GM10248 (cell line): ENCODE data around the gene PACRG.

ENCODE experiments used
- CTCF ChIA-PET: fragments of 300-600 bp; sonication (Branson Sonifier 250); formaldehyde crosslinking; extraction: SDS; loops from one replicate; lab custom pipeline; 2021; ENCODE audit warnings: antibody characterized with exemption; lab: Yijun Ruan, JAX
- POLR2A ChIA-PET: fragments of 350-650 bp; sonication (Branson Sonifier 250); formaldehyde crosslinking; extraction: SDS; loops from one replicate; lab custom pipeline; 2020; ENCODE audit warnings: antibody characterized with exemption; lab: Yijun Ruan, JAX
- DNase-seq: peaks from one replicate; pipeline ENCODE4 v3.0.0; 2012; ENCODE audit errors: extremely low spot score
- TF ChIP-seq, protein P1 (sequence below): IDR thresholded peaks from 2 replicates; pipeline ENCODE4 v1.5.1; 2012; ENCODE audit warnings: mild to moderate bottlenecking, low read depth; ENCODE audit errors: extremely low read depth, missing control alignments, control extremely low read depth

Gene PACRG

DNA sequence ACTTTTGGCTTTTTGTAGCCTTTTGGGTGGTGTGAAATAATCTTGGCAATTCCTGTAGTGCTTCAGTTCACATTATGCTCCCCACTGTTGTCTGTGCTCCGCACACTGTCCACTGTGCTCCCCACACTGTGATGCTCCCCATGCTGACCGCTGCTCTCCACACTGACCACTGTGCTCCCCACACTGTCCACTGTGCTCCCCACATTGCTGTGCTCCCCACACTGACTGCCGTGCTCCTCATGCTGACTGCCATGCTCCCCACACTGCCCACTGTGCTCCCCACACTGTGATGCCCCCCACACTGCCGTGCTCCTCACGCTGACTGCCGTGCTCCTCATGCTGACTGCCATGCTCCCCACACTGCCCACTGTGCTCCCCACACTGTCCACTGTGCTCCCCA lies 118.9 kb downstream of the PACRG start:
- POLR2A ChIA-PET, result no interaction called here
- CTCF ChIA-PET, result interaction anchor here (1.3 kb wide), 1 partner anchor 11 kb away, joined by 6 read pairs; no protein-coding TSS in a partner anchor
- no peak for DNase-seq
- TF ChIP-seq, protein P1, sequence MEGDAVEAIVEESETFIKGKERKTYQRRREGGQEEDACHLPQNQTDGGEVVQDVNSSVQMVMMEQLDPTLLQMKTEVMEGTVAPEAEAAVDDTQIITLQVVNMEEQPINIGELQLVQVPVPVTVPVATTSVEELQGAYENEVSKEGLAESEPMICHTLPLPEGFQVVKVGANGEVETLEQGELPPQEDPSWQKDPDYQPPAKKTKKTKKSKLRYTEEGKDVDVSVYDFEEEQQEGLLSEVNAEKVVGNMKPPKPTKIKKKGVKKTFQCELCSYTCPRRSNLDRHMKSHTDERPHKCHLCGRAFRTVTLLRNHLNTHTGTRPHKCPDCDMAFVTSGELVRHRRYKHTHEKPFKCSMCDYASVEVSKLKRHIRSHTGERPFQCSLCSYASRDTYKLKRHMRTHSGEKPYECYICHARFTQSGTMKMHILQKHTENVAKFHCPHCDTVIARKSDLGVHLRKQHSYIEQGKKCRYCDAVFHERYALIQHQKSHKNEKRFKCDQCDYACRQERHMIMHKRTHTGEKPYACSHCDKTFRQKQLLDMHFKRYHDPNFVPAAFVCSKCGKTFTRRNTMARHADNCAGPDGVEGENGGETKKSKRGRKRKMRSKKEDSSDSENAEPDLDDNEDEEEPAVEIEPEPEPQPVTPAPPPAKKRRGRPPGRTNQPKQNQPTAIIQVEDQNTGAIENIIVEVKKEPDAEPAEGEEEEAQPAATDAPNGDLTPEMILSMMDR, result no peak

DNA sequence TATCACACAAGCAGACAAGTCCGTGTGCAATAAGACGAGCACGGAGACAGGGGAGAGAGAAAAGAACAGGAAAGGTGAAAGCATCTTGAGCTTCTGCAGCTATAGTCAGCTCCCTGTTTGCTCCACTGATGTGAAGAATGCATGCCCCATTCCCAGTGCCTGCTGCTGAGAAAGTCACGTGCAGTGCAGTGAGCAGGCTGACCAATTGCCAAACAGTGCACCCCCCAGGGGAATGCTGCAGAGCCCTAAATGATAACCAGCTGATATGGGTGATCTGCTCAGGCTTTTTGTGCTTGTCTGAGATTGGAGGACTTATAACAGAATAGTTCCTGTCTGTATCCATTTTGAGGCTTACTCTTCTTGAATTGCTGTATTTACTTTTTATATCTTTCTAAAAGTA lies 121.5 kb downstream of the PACRG start:
- TF ChIP-seq, protein P1, result no peak
- ChIA-PET POLR2A (no interaction called here), CTCF (no interaction called here)
- no peak for DNase-seq

DNA sequence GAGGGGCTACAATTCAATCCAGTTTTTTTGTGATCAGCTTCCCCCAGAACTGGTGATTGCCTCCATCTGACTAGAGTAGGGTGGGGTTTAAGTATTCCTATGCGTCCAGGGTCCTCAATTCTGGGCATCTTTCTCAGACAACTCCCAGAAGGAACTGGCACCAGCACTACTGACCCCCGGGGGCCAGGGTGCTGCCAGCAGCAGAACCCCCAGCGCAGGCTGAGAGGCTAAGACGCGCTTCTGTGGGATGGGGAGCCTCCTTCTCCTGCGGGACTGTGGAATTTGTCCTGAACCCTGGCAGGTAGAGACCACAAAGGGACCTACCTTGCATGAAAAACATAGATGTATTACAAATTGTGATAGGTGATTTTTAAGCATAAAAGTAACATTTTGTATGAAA lies 124.4 kb downstream of the PACRG start:
- DNase-seq, result no peak
- ChIA-PET POLR2A (no interaction called here), CTCF (no interaction called here)
- TF ChIP-seq, protein P1, result no peak

DNA sequence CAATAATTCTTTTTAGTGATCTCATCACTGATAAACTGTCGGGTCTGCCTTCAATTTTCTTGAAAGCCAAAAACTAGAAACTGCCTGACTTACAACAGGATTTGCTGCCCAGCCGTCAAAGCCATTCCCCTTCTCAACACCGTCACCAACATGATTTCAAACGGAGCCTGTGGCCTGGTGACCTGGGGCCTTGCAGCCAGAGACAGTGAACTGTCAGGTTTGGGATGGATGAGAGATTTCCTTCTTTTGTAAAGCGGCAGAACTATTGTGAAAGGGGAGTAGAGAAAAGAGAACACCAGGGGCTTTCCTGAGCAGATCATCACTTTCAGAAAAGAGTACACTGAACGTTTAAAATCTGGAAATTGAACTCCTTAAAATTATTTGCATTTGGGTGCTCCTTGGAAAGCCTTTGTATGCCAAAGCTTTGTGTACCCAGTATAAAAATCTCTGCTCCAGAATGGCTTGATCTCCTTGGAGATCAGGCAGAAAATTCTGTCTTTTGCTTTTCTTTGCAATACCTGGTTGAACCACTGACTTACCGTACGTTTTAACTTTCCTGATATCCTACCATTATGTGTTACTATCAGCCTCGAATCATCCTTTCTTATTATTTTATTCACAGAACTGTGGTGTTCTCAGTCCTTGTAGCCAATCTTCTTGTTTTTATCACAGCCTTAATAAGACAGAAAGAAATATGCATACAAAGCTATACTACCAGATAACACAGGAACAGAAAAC lies 125.2 kb downstream of the PACRG start:
- ChIA-PET POLR2A (no interaction called here), CTCF (no interaction called here)
- no peak for DNase-seq
- TF ChIP-seq, protein P1, result no peak

DNA sequence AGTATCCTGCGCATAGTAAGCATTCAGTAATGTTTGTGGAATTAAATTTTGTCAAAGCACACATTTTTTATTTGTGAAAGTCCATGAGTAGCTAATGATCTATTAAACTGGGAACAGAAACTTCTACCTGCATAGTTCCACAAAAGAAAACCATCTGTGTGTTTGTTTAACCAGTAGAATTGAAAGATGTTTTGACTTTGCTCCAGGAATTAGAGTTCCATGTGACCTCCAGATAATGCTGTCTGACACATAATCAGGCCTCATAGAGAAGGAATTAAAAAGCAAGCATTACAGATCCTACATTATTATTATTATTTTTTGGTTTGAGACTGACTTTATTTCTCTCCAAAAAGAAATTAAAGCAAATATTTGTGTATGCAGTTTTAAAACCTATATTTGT lies 126.5 kb downstream of the PACRG start:
- no peak for DNase-seq

DNA sequence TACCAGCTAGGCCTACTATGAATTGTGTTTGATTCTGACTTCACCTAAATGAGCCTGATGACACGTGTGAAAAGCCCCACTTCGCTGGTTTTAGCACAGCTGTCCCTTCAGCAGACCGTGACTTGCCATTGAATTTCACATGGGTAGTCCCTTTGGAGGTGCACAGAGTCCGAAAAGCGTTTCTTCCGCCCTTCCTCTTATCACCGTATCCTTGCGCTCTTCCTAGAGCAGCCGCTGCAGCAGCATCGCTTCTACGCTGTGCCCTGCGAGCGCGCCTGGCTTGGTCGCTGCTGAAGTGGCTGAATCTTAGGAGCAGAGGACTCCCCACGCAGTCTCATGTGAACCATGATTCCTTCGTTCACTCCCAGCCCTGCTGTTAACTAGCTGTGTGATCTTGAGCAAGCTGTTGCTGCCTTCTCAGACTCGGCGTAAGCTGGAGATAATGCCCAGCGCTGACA lies 127.0 kb downstream of the PACRG start:
- POLR2A ChIA-PET, result no interaction called here
- CTCF ChIA-PET, result no interaction called here
- DNase-seq, result no peak
- TF ChIP-seq, protein P1, result no peak

More for the DNA sequence above, 126.5 kb downstream of the PACRG start:
- TF ChIP-seq, protein P1, result no peak
- ChIA-PET CTCF (interaction anchor here (0.6 kb wide), 1 partner anchor 9 kb away, joined by 3 read pairs; no protein-coding TSS in a partner anchor), POLR2A (no interaction called here)
